Measurements from ENCODE around the gene AP3S2.

DNA sequence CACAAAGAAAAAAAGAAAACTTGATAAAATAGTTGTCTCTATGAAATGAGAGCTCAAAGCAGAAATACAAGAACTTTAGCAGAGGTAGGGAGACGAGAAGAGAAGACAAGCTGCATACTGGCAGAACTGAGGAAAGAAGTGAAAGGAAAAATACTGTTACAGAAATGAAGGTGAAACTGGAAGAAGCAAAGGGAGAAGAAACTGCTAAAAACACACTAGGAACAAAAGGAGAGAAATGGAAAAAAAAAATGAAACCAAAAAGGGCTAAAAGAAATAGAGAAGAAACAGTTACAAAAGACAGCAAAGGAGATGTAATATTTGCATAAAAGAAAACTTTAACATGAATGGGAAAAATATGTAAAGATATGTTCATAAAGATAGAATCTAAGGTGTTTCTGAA, 51.8 kb downstream of the AP3S2 start:
- no peak for TF ChIP-seq CTCF (conservative IDR thresholded peaks at IDR 0.05; ENCODE audit: low read depth in 2 of 2)
- no peak for TF ChIP-seq ZNF331 (CRISPR knock-in tag; IDR thresholded peaks at IDR 0.05; ENCODE audit: low read depth)
- no peak for TF ChIP-seq NANOG (IDR thresholded peaks at IDR 0.05; ENCODE audit: borderline replicate concordance)
- TF ChIP-seq EZH2 (IDR thresholded peaks at IDR 0.05; ENCODE audit: low read depth, unreplicated experiment) = no peak

Measured in GM23338 (cell line).